ES-I3 (cell line): Measurements from ENCODE around the gene PEX5L.
"Not testable (repeated sequence)": the region's sequence is repeated elsewhere in the genome, so short reads cannot be mapped to it uniquely, and the experiment has no call there.

ENCODE experiments used
- H3K36me3 ChIP-seq: 2 replicates; pipeline ENCODE4 v1.6.1; 2013; ENCODE audit warnings: mild to moderate bottlenecking, low read length, control low read depth, moderate library complexity; ENCODE audit not compliant: insufficient read depth
- H3K4me1 ChIP-seq: 2 replicates; pipeline ENCODE4 v1.6.1; 2013; ENCODE audit warnings: mild to moderate bottlenecking, control low read depth, low read length; ENCODE audit not compliant: insufficient read depth
- H3K9ac ChIP-seq: 2 replicates; pipeline ENCODE4 v1.6.1; 2013; ENCODE audit warnings: low read depth, mild to moderate bottlenecking, low read length, moderate library complexity
- H3K9me3 ChIP-seq: 2 replicates; pipeline ENCODE4 v1.6.1; 2013; ENCODE audit warnings: mild to moderate bottlenecking, low read length, moderate library complexity; ENCODE audit not compliant: control insufficient read depth, insufficient read depth

The PEX5L gene

DNA sequence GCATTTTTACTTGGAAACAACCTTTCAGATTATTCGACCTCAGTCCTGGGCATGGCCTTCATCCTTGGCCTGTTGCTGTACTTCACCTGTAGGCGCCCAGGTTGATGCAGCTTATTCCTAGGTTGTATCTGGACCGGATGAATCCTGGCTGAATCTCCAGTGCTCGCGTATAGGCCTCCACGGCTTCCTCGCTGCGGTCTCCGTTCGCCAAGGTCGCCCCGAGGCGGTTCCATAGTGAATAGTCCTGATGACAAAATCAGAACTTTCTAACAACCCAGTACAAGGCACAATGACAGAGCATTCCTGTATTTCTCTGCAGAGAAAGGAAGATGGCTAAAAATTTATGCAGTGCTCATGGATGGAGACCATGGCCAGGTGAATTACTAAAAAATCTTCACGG lies 229.1 kb downstream of the PEX5L start:
- no peak overlapping the region for H3K9ac ChIP-seq
- no peaks in the 10 kb centered on the region for H3K4me1 ChIP-seq
- H3K36me3 ChIP-seq = no peaks in the 10 kb centered on the region
- H3K9me3 ChIP-seq = no peaks in the 10 kb centered on the region

DNA sequence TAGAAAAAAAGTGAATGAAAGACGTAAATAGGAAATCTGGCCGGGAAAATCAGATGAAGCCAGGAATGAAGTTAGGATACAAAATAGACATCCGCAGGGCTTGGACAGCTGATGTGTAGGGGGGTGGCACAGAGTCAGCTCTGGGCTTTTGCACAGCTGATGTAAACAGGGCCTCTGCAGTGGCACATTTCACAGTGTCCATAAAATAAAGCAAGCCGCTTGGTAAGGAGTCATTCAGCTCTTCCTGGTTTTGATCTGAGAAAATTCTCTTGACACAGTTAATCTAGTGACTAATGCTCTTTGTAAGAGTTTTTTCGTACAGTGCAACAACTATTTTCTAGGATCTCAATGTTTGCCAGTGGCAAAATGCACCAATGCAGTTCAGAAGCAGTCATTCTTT lies 230.6 kb downstream of the PEX5L start:
- no peaks in the 10 kb centered on the region for H3K4me1 ChIP-seq
- no peak overlapping the region for H3K9ac ChIP-seq
- no peaks in the 10 kb centered on the region for H3K9me3 ChIP-seq
- no peaks in the 10 kb centered on the region for H3K36me3 ChIP-seq

DNA sequence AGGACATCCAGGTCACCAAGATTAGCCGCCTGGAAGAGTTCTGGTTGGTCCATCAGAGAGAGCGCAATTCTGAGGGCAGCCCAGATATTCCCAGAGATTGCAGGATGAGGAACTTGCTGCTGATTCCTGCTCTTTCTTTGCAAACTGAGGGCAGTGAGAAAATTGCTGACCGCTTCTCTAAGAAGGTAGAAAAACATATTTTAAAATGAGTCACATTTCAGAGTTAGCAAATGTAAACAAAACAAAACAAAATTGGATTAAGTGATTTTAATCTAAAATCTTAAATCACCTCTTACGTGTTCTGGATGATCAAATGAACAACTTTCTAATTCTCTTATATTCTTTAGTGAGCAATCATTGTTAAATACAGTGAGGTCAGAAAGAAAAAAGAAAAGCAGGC lies 234.9 kb downstream of the PEX5L start:
- Histone ChIP-seq H3K9me3 (no peaks in the 10 kb centered on the region), H3K4me1 (no peaks in the 10 kb centered on the region), H3K9ac (no peak overlapping the region), H3K36me3 (no peaks in the 10 kb centered on the region)

DNA sequence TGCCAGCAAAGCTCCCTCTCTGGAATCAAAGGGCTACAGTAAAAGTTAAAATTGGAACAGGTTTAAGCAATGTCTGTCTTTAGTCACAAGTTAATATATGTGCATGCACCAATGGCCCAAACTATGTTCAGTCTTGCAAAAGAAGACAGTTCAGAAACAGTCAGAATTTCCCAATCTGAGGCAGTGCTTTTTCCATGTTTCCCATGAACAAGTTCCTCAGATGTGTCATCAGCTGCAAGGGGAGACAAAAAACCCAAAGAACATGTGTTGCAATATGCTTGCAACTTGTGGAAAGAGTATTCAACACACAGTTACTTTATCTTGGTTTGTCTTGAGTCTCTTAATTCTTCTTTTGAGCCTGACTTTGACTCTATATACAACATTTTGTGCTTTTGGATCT lies 235.5 kb downstream of the PEX5L start:
- H3K36me3 ChIP-seq = no peaks in the 10 kb centered on the region
- no peaks in the 10 kb centered on the region for H3K9me3 ChIP-seq
- H3K4me1 ChIP-seq = no peaks in the 10 kb centered on the region
- no peak overlapping the region for H3K9ac ChIP-seq

DNA sequence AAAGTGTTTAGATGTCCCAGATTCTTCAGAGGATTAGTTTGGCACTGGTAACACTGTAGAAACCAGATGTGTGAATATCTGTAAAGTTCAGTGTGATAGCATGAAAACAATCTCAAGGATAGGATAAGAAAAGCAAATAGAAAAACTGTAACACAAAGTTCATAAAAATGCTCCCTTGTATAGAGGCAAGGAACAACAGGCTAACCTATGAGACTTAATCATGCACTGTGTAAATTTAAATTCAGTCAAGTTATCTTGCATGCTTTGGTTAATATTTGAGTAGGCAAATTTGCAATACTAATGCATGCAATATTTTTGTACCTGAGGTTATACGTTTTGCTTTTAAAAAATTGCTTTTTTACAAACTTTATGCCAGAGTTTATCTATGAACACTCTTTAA lies 239.5 kb downstream of the PEX5L start:
- no peaks in the 10 kb centered on the region for H3K9me3 ChIP-seq
- H3K9ac ChIP-seq = no peak overlapping the region
- no peaks in the 10 kb centered on the region for H3K36me3 ChIP-seq
- H3K4me1 ChIP-seq = no peaks in the 10 kb centered on the region

DNA sequence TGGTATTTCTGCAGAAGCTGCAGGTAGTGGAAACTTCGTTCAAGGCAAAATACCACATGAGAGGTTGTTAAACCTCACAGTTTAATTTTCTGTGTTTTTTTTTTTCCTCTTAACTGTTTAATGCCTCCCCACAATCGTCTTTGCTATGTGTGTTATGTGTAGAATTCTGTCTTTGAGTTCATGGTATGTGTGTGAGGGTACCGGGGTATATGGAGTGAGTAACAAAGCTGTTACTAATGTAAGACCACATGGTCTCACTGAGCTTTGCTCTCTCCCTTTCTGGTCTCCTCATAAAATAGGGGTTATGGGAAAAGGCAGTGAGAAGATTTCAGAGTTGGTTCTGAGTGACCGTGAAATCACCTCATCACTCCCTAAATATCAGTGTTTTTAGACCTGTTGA lies 240.3 kb downstream of the PEX5L start:
- no peaks in the 10 kb centered on the region for H3K36me3 ChIP-seq
- no peak overlapping the region for H3K9ac ChIP-seq
- H3K4me1 ChIP-seq = no peaks in the 10 kb centered on the region
- no peaks in the 10 kb centered on the region for H3K9me3 ChIP-seq

DNA sequence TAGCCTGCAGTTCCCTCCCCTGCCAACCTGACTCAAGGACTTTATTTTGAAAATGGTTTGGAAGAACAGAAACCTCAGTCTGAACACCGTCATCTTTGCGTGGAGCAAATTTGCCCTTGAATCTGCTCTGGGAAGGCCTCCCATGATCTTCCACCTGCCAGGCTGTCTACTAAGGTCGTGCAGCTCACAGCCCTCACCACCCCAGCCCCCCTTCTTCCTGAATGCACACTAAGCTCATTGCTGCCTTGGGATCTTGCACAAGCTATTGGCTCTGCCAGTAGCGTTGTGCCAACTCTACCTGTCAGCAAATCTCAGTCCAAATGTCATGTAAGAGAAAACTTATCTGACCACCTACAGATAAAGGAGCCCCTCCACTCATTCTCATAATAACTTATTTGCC lies 242.4 kb downstream of the PEX5L start:
- H3K4me1 ChIP-seq = no peaks in the 10 kb centered on the region
- no peak overlapping the region for H3K9ac ChIP-seq
- no peaks in the 10 kb centered on the region for H3K9me3 ChIP-seq
- peaks cover 2% of the 10 kb centered on the region; the same call in 1 of the 2 replicates for H3K36me3 ChIP-seq

DNA sequence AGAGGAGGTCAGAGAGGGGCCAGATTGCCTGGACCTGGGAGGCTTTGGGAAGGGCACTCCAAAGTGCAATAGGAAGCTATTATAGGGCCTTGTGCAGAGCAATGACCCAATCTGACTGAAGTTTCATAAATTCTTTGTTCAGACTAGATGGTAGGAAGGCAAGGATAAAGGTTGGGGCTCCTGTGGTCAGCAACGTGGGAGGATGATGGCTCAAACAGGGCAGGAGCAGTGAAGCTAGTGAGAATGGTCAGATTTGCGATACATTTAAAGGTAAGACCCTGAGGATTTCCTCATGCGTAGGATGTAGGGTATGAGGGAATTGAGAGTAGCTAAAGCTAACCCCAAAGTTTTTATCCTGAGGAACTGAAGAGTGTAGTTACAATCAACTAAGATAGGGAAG lies 244.9 kb downstream of the PEX5L start:
- Histone ChIP-seq H3K9me3 (no peaks in the 10 kb centered on the region), H3K36me3 (peaks cover 2% of the 10 kb centered on the region; the same call in 1 of the 2 replicates), H3K9ac (no peak overlapping the region), H3K4me1 (no peaks in the 10 kb centered on the region)

DNA sequence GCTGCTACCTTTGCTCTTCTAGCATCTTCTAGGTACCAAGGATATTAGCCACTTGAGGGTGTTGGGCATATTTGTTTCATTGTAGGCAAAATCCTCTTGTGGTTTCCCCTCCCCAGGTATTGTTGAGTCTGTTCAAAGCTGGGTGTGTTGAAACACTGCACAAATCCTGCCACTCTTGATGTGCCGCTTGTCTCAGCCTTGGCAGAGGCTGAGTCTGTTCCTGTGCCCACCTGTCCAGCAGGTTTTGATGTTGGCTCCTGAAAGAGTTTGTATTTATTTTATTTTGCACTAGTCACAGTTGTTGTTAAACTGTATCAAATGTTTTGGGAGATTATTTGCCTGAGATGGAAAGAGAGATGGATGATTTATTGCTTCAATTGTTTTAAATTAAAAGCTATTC lies 247.7 kb downstream of the PEX5L start:
- Histone ChIP-seq H3K9me3 (no peaks in the 10 kb centered on the region), H3K4me1 (no peaks in the 10 kb centered on the region), H3K36me3 (peaks cover 2% of the 10 kb centered on the region; the same call in 1 of the 2 replicates), H3K9ac (no peak overlapping the region)

DNA sequence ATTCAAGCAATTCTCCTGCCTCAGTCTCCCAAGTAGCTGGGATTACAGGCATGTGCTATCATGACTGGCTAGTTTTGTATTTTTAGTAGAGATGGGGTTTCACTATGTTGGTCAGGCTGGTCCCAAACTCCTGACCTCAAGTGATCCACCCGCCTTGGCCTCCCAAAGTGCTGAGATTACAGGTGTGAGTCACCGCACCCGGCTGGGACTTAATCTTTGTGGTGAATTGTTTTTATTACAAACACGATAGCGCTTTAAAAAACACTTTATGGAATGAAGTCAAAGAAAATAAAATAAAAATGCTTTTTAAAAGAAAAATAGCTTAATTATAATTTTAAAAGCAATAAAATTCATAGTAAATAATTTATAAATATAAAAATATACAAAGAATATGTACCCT lies 253.9 kb downstream of the PEX5L start:
- H3K9ac ChIP-seq, H3K9me3 ChIP-seq, H3K4me1 ChIP-seq, H3K36me3 ChIP-seq: not testable (repeated sequence)

DNA sequence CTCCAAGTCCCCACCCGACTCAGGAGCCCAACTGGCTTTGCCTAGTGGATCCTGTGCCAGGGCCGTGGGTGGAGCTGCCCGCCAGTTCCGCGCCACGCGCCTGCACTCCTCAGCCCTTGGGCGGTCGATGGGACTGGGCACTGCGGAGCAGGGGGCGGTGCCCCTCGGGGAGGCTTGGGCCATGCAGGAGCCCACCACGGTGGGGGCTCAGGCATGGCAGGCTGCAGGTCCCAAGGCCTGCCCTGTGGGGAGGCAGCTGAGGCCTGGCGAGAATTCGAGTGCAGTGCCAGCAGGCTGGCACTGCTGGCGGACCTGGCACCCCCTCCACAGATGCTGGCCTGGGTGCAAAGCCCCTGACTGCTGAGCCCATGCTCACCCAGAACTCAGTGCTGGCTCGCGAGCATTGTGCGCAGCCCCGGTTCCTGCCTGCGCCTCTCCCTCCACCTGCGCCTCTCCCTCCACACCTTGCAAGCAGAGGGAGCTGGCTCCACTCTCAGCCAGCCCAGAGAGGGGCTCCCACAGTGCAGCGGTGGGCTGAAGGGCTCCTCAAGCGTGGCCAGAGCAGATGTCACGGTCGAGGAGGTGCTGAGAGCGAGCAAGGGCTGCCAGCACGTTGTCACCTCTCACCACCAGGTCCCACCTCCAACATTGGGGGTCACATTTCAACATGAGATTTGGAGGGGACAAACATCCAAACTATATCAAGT lies 261.2 kb downstream of the PEX5L start:
- H3K9me3 ChIP-seq = peaks cover 5% of the 10 kb centered on the region
- H3K36me3 ChIP-seq = peaks cover 4% of the 10 kb centered on the region; the same call in 1 of the 2 replicates
- H3K9ac ChIP-seq = no peak overlapping the region
- H3K4me1 ChIP-seq = peaks cover 14% of the 10 kb centered on the region

DNA sequence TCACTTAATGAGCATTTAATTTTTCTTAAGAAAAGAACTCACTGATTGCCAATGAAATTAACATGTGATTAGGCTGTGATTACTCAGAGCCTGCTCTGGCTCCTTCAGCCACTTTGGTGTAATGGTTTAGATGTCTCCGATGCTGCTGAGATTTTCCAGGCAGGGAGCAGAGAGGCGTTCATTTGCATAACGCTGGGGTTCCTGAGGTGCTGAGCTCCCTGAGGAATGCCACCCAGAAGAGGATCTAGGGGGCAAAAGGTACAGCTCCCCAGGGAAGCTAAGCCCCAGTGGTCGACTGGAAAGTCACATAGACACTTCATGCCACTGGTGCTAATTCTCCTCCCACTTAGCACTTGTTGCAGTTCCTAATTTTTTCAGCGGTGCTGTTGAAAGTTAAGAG lies 264.4 kb downstream of the PEX5L start:
- Histone ChIP-seq H3K36me3 (peaks cover 4% of the 10 kb centered on the region; the same call in 1 of the 2 replicates), H3K9me3 (peaks cover 5% of the 10 kb centered on the region), H3K4me1 (peaks cover 14% of the 10 kb centered on the region), H3K9ac (no peak overlapping the region)

DNA sequence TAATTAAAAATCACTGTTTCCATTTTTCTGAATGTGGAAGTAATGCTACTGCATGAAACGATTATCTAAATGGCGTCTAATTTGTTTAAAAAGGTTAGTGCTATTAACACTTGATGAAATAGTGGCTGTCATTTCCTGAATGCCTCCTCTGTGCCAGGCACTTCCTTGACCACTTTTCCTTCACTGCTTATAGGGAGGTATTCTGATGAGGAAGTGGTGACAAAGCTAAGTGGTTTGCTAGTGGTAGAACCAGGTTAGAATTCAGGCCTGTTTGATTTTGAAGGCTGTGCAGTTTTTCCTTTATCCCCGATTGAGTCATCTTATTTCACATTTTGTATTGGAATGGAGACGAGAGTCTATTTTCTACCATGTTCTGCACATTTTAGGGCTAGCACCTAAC lies 264.9 kb downstream of the PEX5L start:
- Histone ChIP-seq H3K9me3 (peaks cover 5% of the 10 kb centered on the region), H3K4me1 (peaks cover 14% of the 10 kb centered on the region), H3K9ac (no peak overlapping the region), H3K36me3 (peaks cover 4% of the 10 kb centered on the region; the same call in 1 of the 2 replicates)

DNA sequence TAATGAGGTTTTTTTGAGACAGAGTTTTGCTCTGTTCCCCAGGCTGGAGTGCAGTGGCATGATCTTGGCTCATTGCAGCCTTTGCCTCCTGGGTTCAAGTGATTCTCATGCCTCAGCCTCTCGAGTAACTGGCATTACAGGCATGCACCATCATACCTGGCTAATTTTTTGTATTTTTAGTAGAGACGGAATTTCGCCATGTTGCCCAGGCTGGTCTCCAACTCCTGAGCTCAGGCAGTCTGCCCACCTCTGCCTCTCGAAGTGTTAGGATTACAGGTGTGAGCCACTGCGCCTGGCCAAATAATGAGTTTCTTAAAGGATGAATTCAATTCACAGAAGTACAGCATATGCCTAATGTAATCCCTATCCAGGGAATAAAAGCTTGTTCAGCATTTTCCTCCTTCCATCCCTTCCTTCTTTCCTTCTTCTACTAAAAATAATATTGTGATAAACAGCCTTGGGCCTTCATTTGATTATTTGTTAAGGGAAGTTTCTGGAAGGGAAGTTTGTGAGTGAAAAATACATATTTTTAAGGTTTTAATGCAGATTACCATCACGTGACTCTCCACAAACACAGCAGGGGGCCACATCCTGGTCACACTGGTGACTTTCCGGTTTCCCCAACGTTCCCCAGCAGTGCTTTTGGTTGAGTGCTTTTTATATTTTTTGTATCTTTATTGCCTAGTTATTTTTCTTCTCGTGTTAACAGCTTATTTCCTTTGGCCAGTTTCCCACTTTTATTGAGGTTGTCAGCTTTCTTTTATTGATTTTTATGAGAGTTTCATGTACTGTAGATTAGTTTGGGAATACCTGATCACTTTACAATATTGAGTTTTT lies 267.1 kb downstream of the PEX5L start:
- peaks cover 9% of the 10 kb centered on the region for H3K36me3 ChIP-seq
- H3K4me1 ChIP-seq = peaks cover 14% of the 10 kb centered on the region
- no peak overlapping the region for H3K9ac ChIP-seq
- no peaks in the 10 kb centered on the region; the same call in 1 of the 2 replicates for H3K9me3 ChIP-seq

DNA sequence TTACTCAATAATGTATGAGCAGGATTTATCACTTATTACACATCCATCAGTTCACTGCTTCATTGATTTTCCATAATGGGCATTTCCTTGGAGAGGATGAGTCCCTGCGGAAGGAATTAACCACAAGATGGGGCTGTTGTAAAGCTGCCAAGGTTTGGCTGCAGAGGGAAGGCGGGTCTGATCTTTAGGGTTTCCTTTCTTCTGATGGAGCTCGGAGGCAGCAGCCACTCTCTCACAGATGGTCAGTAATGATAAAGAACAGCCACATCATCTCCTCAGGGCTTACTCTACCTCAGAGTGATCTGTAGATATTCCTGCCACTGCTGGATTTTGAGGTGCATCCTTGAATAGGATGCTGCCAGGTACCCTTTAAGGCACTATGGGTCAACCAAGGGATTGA lies 268.7 kb downstream of the PEX5L start:
- H3K4me1 ChIP-seq = peaks cover 14% of the 10 kb centered on the region
- peaks cover 5% of the 10 kb centered on the region for H3K36me3 ChIP-seq
- no peaks in the 10 kb centered on the region for H3K9me3 ChIP-seq
- no peak overlapping the region for H3K9ac ChIP-seq
